Prostate gland (tissue), 2 donors: ENCODE results near the gene HS1BP3.

ENCODE experiments used
- POLR2A ChIP-seq: fragments of 450-650 bp; IDR thresholded peaks from one replicate; pipeline ENCODE4 v1.6.1; 2016; ENCODE audit warnings: antibody characterized with exemption, mild to moderate bottlenecking
- POLR2AphosphoS5 ChIP-seq: sonication (generic); formaldehyde crosslinking; IDR thresholded peaks from one replicate; pipeline ENCODE4 v1.6.1; 2017; ENCODE audit warnings: antibody characterized with exemption
- TF ChIP-seq, protein P1 (sequence below), 4 experiments: fragments of 200-600 bp in 2 of 4; fragments of 450-650 bp in 2 of 4; sonication (generic) in 2 of 4; IDR thresholded peaks; 1 replicate in 3 of 4; 2 replicates in 1 of 4; pipeline ENCODE4 v1.5.1; 2016 to 2019; ENCODE audit warnings: antibody characterized with exemption in 4 of 4, mild to moderate bottlenecking in 2 of 4, moderate library complexity in 2 of 4

DNA sequence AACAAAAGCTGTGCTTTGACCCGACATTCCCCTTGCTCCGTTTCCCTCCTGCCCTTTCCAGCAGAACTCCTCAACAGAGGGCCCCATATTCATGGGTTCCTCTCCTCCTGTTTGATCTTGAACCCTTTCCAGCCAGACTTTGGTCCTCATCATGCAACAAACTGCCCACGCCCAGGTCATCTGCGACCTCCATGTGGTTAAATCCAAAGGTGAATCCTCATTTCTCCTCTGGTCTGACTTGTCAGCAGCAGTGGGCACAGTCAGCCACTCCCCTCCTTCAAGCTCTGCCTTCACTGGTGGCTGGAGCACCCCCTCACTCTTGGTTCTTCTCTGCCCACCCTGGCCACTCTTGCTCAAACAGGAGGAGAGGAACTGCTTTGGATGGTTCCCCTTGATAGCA lies 2.7 kb downstream of the HS1BP3 start:
- TF ChIP-seq, protein P1, sequence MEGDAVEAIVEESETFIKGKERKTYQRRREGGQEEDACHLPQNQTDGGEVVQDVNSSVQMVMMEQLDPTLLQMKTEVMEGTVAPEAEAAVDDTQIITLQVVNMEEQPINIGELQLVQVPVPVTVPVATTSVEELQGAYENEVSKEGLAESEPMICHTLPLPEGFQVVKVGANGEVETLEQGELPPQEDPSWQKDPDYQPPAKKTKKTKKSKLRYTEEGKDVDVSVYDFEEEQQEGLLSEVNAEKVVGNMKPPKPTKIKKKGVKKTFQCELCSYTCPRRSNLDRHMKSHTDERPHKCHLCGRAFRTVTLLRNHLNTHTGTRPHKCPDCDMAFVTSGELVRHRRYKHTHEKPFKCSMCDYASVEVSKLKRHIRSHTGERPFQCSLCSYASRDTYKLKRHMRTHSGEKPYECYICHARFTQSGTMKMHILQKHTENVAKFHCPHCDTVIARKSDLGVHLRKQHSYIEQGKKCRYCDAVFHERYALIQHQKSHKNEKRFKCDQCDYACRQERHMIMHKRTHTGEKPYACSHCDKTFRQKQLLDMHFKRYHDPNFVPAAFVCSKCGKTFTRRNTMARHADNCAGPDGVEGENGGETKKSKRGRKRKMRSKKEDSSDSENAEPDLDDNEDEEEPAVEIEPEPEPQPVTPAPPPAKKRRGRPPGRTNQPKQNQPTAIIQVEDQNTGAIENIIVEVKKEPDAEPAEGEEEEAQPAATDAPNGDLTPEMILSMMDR (IDR thresholded peaks at IDR 0.05), result no peak
- TF ChIP-seq POLR2A (no peak), POLR2AphosphoS5 (no peak)
